Naive B cell (primary cell): ENCODE results near the gene AMPD1. TPM values are rescaled to one million over a fixed set of nuclear protein-coding genes. Genes with fewer than 3 reads are reported as not detected.

ENCODE experiments used
- ATAC-seq, 2 donors: fragments of 150-1000 bp; cut with Tn5 transposase; 2 replicates each; pipeline ENCODE4 v1.10.0; 2021; ENCODE audit warnings: low read depth in 2 of 2, mild to moderate bottlenecking in 2 of 2, moderate library complexity in 2 of 2
- DNase-seq: peaks from one replicate; pipeline ENCODE4 v3.0.0; 2022
- H3K27ac Mint-ChIP-seq, 6 donors: one replicate each; pipeline ENCODE4 v1.8.0; 2020 to 2022; ENCODE audit warnings: mild to moderate bottlenecking in 6 of 6, mixed read lengths in 6 of 6, moderate library complexity in 5 of 6, inconsistent platforms in 2 of 6
- H3K27me3 Mint-ChIP-seq, 3 donors: one replicate each; pipeline ENCODE4 v1.8.0; 2021 to 2022; ENCODE audit warnings: mixed read lengths in 3 of 3, mild to moderate bottlenecking in 1 of 3
- H3K36me3 Mint-ChIP-seq, 2 donors: one replicate each; pipeline ENCODE4 v1.8.0; 2020 to 2022; ENCODE audit warnings: mixed read lengths in 2 of 2, inconsistent platforms in 1 of 2, mild to moderate bottlenecking in 1 of 2
- H3K4me1 Mint-ChIP-seq, 3 donors: one replicate each; pipeline ENCODE4 v1.8.0; 2020 to 2022; ENCODE audit warnings: mixed read lengths in 3 of 3, inconsistent platforms in 1 of 3, mild to moderate bottlenecking in 1 of 3, moderate library complexity in 1 of 3
- H3K4me3 Mint-ChIP-seq, 8 donors: one replicate each; pipeline ENCODE4 v1.8.0; 2020 to 2022; ENCODE audit warnings: mild to moderate bottlenecking in 8 of 8, mixed read lengths in 8 of 8, moderate library complexity in 8 of 8, inconsistent platforms in 2 of 8
- H3K9me3 Mint-ChIP-seq, 7 donors: one replicate each; pipeline ENCODE4 v1.8.0; 2020 to 2022; ENCODE audit warnings: mixed read lengths in 7 of 7, mild to moderate bottlenecking in 5 of 7, inconsistent platforms in 2 of 7, moderate library complexity in 1 of 7
- polyA plus RNA-seq, 6 donors: library from polyadenylated mRNA; unstranded; fragments of 300-500 nt; fragmentation: Illumina TruSeq; gene quantifications; one replicate each; pipeline ENCODE4 v1.2.3, GENCODE V29; 2021; ENCODE audit warnings: low read depth in 6 of 6

AMPD1 gene
- polyA plus RNA-seq, 6 donors from 2014 or later: not detected

GRCh38 chr1:114690148-114690547, 5.2 kb downstream of the AMPD1 start:
- no peak for DNase-seq
- Mint-ChIP-seq H3K27me3 (peaks cover 42 to 52% (median 47%) of the 10 kb centered on the region in 3 donors), H3K4me3 (no peak overlapping the region), H3K27ac (no peak overlapping the region), H3K36me3 (no peaks in the 10 kb centered on the region), H3K4me1 (no peaks in the 10 kb centered on the region), H3K9me3 (no peaks in the 10 kb centered on the region)
- no peak for ATAC-seq

GRCh38 chr1:114688526-114688925, 6.8 kb downstream of the AMPD1 start:
- Mint-ChIP-seq H3K27me3 (peaks cover 47 to 60% (median 59%) of the 10 kb centered on the region in 3 donors), H3K9me3 (no peaks in the 10 kb centered on the region), H3K4me3 (no peak overlapping the region), H3K27ac (no peak overlapping the region), H3K4me1 (no peaks in the 10 kb centered on the region), H3K36me3 (no peaks in the 10 kb centered on the region)
- DNase-seq (no peak), ATAC-seq (no peak)

- no peak overlapping the region for H3K27ac Mint-ChIP-seq
- DNase-seq: no peak
- no peaks in the 10 kb centered on the region for H3K36me3 Mint-ChIP-seq
- H3K9me3 Mint-ChIP-seq: no peaks in the 10 kb centered on the region
- H3K4me3 Mint-ChIP-seq: no peak overlapping the region
- no peaks in the 10 kb centered on the region for H3K4me1 Mint-ChIP-seq
- ATAC-seq: no peak
- H3K27me3 Mint-ChIP-seq: peaks cover 57 to 76% (median 59%) of the 10 kb centered on the region in 3 donors
These were observed 9.5 kb downstream of the AMPD1 start for GRCh38 chr1:114685851-114686250.

GRCh38 chr1:114677691-114678090, 17.7 kb downstream of the AMPD1 start:
- H3K9me3 Mint-ChIP-seq: no peaks in the 10 kb centered on the region
- no peaks in the 10 kb centered on the region for H3K36me3 Mint-ChIP-seq
- no peaks in the 10 kb centered on the region for H3K4me1 Mint-ChIP-seq
- no peak overlapping the region for H3K27ac Mint-ChIP-seq
- H3K4me3 Mint-ChIP-seq: no peak overlapping the region
- DNase-seq: no peak
- H3K27me3 Mint-ChIP-seq: peaks cover 31 to 47% (median 46%) of the 10 kb centered on the region in 3 donors
- ATAC-seq: no peak

- H3K27me3 Mint-ChIP-seq: peaks cover 36 to 40% (median 40%) of the 10 kb centered on the region in 3 donors
- H3K27ac Mint-ChIP-seq: no peak overlapping the region
- no peaks in the 10 kb centered on the region for H3K9me3 Mint-ChIP-seq
- H3K4me3 Mint-ChIP-seq: no peak overlapping the region
- H3K4me1 Mint-ChIP-seq: no peaks in the 10 kb centered on the region
- ATAC-seq (no peak), DNase-seq (no peak)
- no peaks in the 10 kb centered on the region for H3K36me3 Mint-ChIP-seq
These were observed 19.2 kb downstream of the AMPD1 start for GRCh38 chr1:114676115-114676514.

- ATAC-seq (no peak), DNase-seq (no peak)
- Mint-ChIP-seq H3K4me1 (peaks cover 0 to 10% (median 9%) of the 10 kb centered on the region in 3 donors), H3K27ac (no peak overlapping the region), H3K36me3 (peaks cover 0 to 2% of the 10 kb centered on the region in 2 donors), H3K27me3 (peaks cover 25 to 46% (median 35%) of the 10 kb centered on the region in 3 donors), H3K9me3 (no peaks in the 10 kb centered on the region), H3K4me3 (no peak overlapping the region)
These were observed 23.4 kb downstream of the AMPD1 start for GRCh38 chr1:114671939-114672275.

- peaks cover 21 to 46% (median 35%) of the 10 kb centered on the region in 3 donors for H3K27me3 Mint-ChIP-seq
- H3K4me1 Mint-ChIP-seq: peaks cover 0 to 10% (median 9%) of the 10 kb centered on the region in 3 donors
- H3K9me3 Mint-ChIP-seq: no peaks in the 10 kb centered on the region
- H3K36me3 Mint-ChIP-seq: peaks cover 0 to 4% of the 10 kb centered on the region in 2 donors
- peak overlapping the region in 4 of 8 donors; percentile 29 to 96 (median 68) for H3K4me3 Mint-ChIP-seq
- ATAC-seq: no peak
- DNase-seq: no peak
- peak overlapping the region in 1 of 6 donors; percentile 8 for H3K27ac Mint-ChIP-seq
These were observed 24.1 kb downstream of the AMPD1 start for GRCh38 chr1:114671011-114671938.

- no peaks in the 10 kb centered on the region for H3K9me3 Mint-ChIP-seq
- H3K27me3 Mint-ChIP-seq: peaks cover 23 to 45% (median 35%) of the 10 kb centered on the region in 3 donors
- peak overlapping the region in 5 of 6 donors; percentile 24 to 93 (median 79) for H3K27ac Mint-ChIP-seq
These were observed 25.0 kb downstream of the AMPD1 start for GRCh38 chr1:114670083-114671010.

GRCh38 chr1:114669562-114670082, 25.7 kb downstream of the AMPD1 start, which contains the start of gene DENND2C:
DENND2C (minus strand) TSS chr1:114670049; CDS start chr1:114625984, 44,065 bp downstream.
- Mint-ChIP-seq H3K36me3 (peaks cover 0 to 4% of the 10 kb centered on the region in 2 donors), H3K4me3 (peak within 1 kb of the TSS; percentile 89 to 98 (median 96)), H3K9me3 (no peaks in the 10 kb centered on the region), H3K27me3 (peaks cover 23 to 39% (median 28%) of the 10 kb centered on the region in 3 donors), H3K4me1 (peaks cover 0 to 10% (median 9%) of the 10 kb centered on the region in 3 donors), H3K27ac (peak within 1 kb of the TSS in 5 of 6 donors; percentile 24 to 93 (median 79))
- ATAC-seq: peak; percentile 61 to 64
- DNase-seq: no peak

More at GRCh38 chr1:114670083-114671010, 25.0 kb downstream of the AMPD1 start:
- peaks cover 0 to 10% (median 9%) of the 10 kb centered on the region in 3 donors for H3K4me1 Mint-ChIP-seq
- peak; percentile 80 for DNase-seq
- peak; percentile 95 to 96 for ATAC-seq
- H3K4me3 Mint-ChIP-seq: peak overlapping the region; percentile 89 to 98 (median 96)
- peaks cover 0 to 4% of the 10 kb centered on the region in 2 donors for H3K36me3 Mint-ChIP-seq

- Mint-ChIP-seq H3K27me3 (peaks cover 21 to 35% (median 23%) of the 10 kb centered on the region in 3 donors), H3K9me3 (no peaks in the 10 kb centered on the region), H3K4me3 (peak overlapping the region; percentile 89 to 98 (median 96)), H3K27ac (peak overlapping the region in 3 of 6 donors; percentile 13 to 26 (median 24)), H3K36me3 (peaks cover 0 to 4% of the 10 kb centered on the region in 2 donors), H3K4me1 (peaks cover 0 to 10% (median 9%) of the 10 kb centered on the region in 3 donors)
- DNase-seq (no peak), ATAC-seq (no peak)
These were observed 26.4 kb downstream of the AMPD1 start for GRCh38 chr1:114668784-114669561.

- no peak for ATAC-seq
- peaks cover 0 to 10% (median 9%) of the 10 kb centered on the region in 3 donors for H3K4me1 Mint-ChIP-seq
- H3K27ac Mint-ChIP-seq: no peak overlapping the region
- peak overlapping the region in 2 of 8 donors; percentile 90 to 98 for H3K4me3 Mint-ChIP-seq
- peaks cover 0 to 4% of the 10 kb centered on the region in 2 donors for H3K36me3 Mint-ChIP-seq
- DNase-seq: no peak
- H3K9me3 Mint-ChIP-seq: no peaks in the 10 kb centered on the region
- peaks cover 20 to 34% (median 20%) of the 10 kb centered on the region in 3 donors for H3K27me3 Mint-ChIP-seq
These were observed 27.0 kb downstream of the AMPD1 start for GRCh38 chr1:114668373-114668772.

GRCh38 chr1:114666954-114667353, 28.4 kb downstream of the AMPD1 start:
- Mint-ChIP-seq H3K4me3 (no peak overlapping the region), H3K27ac (peak overlapping the region in 1 of 6 donors; percentile 65), H3K9me3 (no peaks in the 10 kb centered on the region), H3K36me3 (peaks cover 0 to 4% of the 10 kb centered on the region in 2 donors), H3K27me3 (peaks cover 16 to 32% (median 20%) of the 10 kb centered on the region in 3 donors), H3K4me1 (peaks cover 0 to 10% (median 9%) of the 10 kb centered on the region in 3 donors)
- ATAC-seq (no peak), DNase-seq (no peak)
